Measurements from ENCODE around the gene PVALEF.

PVALEF gene

DNA sequence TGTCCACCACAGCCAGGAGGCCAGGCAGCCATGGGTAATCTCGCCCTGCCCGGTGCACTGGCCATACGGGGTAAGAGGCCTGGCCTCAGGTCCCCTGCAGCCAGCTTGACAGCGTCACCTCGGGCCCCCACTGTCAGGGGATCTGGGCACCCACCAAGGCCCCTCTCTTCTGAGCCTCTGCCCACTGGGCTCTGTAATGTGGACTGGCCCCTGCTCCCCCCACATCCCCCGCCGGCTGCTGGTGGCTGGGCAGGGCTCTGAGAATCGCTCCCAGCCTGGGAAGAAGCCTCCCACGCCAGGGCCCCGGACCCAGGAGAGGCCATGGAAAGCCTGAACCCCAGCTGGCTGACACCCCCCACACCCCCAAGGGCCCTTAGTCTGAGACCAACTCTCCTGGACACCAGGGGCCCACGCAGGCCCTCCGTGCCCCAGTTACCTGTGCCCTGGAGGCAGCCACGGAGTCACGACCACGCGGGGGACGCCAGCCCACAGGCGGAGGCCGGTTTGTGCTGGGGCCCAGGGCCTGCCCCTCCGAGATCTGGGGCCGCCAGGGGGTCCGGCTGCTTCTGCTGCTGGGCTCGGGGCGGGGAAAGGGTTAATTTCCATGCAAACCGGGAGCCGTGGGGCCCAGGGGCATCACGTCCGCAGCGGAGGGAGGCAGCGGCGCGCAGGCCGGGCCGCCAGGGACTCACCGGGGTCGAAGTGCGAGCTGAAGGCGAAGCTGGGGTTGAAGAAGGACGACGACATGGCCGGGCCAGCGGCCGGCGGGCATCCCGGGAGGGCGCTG is at the start of gene PVALEF:
Gene PVALEF (plus strand): TSS at position 262 of the 787 bp plus-strand sequence. CDS start 15,720 bp downstream, outside the sequence.
- DNase-seq (ENCODE audit: low spot score): peak; percentile 69

DNA sequence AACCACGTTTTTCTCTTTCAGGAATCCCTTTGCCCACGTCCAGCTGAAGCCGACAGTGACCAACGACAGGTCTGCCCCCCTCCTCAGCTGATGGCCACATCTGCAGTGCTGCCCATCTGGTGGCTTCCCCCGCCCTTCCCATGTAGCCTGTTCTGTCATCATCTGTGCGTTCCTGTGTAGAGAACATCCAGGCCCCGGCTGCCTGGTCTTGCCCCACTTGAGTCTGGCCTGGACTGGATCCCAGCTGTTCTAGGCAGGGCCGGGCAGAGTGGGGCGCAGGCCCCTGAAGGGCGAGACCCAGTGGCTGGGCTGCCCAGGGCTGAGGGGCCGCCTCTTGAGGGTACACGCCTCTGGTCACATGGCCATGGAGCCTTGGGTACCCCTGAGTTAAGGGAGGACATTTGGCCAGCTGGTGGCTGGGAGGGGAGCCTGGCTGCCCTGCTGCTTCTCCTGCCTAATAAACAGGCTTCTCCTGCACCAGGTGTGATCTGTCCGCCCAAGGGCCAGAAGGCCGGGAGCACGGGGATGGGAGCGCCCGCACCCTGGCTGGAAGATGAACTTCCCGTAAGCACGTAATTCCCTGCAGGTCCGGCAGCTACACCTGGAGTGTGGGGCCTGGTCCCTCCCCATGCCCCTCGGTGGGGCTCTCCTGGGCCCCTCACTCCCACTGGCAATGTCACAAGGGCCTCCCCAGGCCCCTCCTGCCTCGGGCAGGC is 49.4 kb upstream of the PVALEF start:
- DNase-seq (ENCODE audit: low spot score): no peak

DNA sequence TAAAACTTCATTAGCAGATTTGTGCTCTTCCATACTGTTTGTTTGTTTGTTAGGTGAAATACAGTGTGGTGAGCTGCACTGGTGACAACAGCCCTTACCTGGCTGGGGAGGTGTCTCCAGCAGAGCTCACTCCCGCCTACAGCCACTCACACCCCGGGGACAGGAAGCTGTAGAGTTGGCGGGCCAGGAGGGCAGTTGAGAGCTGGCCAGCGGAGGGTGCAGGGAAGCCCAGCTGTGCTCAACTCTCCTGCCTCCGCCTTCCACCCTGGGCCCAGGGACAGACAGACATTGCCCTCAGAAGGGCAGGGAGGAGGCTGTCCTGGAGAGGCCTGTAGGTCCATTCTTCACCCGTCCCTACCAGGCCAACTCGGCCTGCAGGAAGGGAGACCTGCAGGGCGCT is 48.6 kb upstream of the PVALEF start:
- no peak for DNase-seq (ENCODE audit: low spot score)

DNA sequence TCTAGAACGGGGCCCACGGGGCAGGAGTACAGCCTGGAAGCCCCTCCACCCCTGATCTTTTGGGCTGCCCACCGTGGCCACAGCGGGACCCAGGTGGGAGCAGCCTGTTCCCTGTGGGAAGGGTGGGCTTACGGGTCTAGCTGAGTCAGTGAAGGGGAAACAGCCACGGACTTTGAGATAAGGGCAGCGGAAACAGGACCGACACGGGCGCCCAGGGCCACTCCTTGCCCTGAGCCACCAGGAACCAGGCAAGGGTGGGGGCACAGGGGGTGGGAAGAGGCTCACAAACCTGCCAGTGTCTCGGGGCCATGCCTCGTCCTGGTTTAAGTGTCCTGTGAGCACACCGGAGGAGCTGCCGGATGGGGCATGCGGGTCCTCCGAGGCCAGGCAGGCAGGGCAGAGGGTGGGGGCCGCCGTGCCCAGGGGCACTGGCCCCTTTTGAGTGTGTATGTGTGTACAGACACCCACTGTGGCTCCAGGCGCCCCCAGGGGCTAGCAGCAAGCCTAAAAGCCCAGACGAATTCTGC is 47.6 kb upstream of the PVALEF start:
- no peak for DNase-seq (ENCODE audit: low spot score)

DNA sequence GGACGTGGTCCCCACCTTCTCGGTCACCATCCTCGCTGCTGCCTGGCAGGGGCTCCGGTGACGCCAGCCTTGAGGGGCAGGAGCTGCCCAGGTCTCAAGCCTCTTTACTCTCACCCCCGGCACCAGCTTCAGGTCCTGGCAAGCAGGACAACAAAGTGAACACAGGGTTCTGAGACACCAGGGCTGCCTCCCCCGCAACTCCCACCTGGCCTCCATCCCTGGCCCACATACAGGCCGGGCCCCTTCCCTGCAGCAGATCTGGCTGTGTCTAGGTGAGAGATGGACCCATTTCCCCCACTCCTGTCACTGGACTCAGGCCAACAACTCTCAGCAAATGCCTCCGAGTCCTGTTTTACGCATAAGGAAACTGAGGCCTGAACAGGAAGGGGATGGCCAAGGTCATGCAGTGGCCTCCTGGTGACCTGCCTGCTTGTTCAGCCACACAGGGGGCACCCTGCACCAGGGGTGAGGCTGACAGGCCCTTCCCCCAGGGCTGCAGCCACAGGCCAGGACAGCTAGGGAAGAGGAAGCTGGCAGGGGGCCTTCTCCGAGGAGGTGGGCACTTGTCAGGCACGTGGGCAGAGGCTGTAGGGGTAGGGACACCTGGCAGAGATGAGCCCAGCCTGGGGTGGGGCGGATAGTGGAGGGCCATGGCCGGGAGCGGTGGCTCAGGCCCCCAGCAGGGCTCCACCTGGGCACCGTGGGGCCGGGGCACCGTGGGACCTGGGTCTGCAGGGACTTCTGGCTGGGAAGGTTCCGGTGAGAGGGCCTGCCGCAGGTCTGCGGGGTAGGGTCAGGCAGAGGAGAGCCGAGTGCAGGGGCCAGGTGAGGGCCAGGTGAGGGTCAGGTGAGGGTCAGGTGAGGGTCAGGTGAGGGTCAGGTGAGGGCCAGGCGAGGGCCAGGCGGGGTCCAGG is 46.7 kb upstream of the PVALEF start:
- no peak for DNase-seq (ENCODE audit: low spot score)

DNA sequence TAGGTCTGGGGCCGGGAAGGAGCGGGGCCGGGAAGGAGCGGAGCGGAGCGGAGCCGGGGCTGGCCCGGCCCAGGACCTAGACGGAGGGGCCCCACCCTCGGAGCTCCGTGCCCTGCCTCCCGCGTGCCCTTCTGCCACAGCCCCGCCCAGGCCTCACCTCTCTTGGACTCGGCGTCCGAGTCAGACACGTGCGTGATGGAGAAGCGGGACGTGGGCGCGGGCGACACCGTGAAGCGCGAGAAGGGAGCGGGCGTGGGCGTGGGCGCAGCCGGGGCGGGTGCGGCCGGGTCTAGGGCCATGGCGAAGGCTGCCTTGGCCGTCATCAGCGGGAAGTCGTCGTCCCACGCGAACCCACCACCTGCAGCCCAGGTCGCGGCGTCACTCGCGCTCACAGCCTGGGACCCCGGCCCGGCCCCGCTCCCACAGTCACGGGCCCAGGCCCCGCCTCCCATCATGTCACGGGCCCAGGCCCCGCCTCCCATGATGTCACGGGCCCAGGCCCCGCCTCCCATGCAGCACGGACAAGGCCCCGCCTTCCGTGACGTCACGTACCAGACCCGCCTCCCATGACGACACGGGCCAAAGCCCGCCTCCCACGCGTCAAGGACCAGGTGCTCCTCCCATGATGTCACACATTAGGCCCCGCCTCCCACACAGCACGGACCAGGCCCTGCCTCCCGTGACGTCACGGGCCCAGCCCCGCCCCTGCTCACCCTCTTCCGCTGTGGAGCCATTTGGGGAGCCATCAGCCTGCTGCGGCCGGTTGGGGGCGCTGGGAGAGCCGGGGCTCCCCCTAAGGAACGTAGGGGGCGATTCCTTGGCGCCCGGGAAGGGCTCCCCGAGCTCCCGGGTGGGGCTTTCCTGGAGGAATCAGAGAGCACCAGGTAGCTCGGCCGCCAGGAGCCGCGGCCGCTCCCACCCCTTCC is 45.8 kb upstream of the PVALEF start:
- peak; percentile 92 for DNase-seq (ENCODE audit: low spot score)

DNA sequence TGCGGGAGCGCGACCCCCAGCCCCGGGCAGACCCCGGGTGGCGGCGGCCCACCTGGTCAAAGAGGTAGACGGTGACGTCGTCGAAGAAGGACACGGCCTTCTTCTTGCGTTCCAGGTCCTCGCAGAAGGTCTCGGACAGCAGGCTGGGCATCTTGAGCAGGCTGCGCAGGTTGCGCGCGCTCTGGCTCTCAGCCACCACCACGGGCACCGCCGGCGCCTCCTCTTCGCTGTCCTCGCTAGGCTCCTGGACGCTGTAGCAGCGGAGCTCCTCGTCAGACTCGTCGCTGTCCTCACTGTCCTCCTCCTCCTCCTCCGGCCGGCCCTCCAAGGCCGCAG is 45.2 kb upstream of the PVALEF start:
- DNase-seq (ENCODE audit: low spot score): no peak

DNA sequence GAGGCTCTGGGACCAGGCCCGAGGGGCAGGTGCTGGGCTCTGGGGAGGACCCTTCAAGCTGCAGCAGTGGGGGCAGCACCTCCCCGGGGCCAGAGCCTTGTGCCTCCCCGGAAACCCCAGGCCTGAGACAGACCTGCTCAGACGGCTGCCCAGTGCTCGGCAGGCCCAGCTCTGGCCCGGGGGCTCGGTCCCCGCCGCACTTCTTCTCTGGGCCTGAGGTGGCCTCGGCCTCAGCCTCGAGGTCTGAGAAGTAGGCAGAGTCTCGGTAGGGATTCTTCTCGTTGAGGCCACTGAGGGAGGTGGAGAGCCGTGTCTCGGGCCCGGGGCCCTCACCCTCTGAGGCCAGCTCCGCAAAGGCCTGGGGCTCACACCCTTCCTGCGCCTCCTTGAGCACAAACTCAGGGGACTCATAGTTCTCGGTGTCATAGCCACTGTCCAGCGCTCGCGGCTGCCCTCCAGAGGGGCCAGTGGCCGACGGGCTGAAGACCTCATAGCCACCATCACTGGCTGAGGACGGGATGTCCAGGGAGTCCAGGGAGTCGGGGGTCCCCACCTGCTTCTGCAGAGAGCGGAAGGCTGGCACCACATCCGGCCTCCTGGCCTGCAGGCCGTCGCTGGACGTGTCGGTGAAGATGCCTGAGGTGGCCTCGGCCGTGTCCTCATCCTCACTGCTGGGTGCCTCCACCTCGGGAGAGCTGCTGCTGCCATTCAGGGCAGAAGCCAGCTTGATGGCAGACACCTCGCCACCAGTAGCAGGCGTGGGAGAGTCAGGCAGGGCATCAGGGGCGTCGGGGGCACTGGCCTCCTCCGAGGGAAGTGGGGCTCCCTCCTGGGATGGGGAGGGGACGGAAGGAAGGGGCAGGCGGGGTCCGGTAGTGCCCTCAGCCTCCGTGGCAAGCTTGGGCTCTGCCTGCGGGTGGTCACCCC is 44.3 kb upstream of the PVALEF start:
- DNase-seq (ENCODE audit: low spot score): no peak

DNA sequence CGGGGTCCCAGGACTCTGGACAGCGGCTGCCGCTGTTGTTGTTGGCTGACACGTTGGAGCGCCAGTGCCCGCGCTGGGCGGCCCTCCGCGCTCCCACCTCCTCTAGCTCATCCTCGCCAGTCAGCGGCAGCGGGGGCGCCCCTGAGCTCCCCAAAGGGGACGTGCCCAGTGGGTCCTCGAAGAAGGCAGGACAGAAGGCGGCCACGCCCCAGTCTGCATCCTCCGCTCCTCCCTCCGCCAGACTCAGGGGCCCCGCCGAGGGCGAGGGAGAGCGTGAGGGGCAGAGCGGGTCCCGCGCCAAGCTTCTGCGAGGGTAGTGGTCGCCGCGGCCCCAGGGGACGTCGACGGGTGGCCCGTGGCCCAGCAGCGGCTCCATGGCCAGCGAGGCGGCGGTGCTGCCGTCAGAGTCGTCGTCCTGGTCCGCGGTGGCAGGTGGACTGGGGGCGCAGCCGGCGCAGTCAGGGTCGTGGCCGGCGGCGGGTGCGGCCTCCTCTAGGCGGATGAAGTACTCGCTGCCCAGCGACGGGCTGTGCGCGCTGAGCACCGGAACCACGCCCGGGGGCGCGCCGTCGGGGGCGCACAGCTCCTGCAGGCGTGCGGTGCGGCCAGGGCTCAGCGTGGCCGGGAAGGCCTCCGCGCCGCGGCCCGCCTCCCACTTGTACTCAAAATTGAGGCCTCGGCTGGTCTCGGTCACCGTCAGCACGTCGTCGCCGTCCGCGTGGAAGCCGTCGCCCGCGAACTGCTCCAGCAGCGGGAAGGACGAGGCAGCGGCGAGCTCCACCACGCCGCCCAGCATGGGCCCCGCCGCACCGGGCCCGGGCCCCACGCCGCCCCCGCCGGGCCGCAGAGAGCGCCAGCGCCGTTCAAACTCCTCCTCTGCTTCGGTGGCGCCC is 43.2 kb upstream of the PVALEF start:
- no peak for DNase-seq (ENCODE audit: low spot score)

DNA sequence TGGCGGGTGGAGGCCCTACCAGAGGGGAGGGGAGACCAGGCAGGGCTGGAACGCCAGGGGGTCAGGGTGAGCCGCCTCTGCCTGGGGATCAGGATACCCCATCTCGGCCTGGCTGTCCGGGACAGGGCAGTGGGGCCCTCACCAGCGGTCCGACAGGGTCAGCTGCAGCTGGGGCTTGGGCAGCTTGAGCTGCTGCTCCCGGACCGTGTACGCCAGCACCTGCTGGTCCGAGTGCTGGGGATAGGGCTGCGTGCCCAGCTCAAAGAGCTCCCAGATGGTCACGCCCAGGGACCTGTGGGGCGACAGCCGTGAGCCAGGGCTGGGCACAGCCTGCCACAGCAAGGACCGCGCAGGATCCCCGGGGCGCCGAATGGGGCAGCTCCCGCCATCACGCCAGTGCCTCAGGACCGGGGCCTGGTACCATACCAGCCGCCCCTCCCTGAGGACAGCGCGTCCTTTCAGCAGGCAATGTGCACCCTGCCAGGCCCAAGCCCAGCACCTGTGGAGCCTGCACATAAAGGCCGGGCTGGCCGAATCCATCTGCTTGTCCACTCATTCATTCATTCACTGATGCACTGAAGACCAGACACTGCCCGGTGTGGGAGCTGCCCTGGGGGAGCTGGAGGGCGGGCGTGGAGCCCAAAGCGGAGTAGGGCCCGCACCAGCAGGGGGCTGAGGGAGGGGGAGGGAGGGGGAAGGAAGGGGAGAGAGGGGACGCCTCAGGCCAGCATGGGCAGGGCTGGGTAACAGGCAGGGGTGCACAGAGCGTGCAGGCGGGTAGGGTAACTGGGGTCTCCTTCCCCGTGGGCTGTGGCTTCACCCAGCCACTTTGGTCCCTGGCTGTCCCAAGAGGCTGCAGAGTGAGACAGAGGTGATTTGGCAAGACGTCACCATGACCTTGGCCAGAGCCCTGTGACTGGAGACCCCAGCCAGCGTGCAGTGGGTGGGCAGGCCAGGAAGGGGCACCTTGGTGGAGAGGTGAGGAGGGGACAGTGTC is 42.0 kb upstream of the PVALEF start:
- no peak for DNase-seq (ENCODE audit: low spot score)

DNA sequence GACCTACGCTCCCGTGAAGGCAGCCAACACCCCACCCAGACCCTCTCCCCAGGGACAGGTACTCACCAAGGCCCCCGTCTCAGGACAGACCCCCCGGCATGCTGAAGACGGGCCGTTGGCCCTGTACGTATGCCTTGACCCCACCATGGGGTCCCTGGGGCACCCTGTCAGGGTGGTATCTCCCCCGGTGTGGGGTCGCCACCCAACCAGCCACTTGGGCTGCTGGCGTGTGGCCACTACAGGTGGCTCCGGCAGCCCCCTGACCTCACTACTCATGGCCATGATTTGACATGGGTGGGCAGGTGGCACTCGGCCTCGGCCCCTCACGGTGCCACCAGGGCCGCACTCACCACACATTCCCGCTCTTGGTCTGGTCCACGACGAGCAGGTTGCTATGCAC is 40.9 kb upstream of the PVALEF start:
- DNase-seq (ENCODE audit: low spot score): no peak

DNA sequence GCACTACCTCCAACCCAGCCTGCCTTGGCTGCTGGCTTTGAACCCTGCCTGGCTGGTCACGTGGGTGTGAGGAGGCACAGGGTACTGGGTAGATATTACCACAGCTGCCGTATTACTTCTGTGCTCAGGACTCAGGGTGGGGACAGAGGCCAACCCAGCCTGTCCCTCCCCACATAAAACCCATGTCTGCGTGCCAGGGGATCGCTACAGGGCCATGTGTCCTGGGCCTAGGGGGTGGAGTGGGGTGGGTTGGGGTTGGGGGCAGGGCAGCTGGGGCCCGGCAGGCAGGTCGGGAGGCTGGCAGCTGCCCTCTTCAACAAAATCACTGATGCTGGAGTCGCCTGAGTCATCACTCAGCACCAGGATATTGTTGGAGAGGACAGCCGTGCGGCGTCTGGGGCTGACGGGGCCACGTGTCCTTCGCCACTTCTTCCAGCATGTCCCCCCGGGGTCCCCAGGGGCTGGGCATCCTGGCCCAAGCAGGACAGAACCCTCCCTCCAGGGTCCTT is 39.7 kb upstream of the PVALEF start:
- DNase-seq (ENCODE audit: low spot score): no peak

DNA sequence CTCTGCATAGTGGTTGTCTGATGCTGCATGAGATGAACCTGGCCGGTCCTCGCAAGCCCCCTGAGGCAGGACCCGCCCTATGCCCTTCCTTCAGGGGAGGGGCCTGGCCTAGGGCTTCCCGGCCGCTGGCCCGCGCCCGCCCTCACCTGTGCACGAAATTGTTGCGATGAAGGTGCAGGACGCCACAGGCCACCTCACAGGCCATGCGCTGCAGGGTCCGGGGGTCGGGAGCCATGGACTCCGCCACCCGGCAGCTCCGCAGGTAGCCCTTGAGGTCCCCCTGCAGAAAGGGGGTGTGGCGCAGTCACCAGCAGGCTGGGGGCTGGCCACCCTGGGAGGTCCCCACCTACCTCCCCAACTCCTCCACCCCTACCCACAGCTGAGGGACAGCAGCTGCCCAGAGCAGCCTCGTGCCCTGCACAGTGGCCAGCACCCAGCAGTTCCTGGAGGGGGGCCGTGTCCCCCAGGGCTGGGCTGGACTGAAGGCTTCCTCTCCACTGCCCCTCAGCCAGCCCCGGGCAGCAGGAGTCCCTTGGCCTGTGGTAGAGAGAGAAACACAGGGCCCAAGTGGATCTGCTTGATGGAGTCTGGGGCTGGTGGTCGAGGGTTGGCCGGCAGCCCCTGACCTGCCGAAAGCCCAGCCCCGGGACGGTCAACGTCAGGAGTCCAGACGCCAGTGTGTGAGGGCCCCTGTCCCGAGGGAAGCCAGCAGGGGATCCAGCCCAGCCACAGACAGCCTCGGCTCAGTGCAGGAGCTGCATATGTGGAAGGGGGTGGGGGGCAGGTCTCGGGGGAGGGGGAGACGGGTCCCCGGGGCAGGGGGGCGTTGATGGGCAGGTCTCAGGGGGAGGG is 38.8 kb upstream of the PVALEF start:
- DNase-seq (ENCODE audit: low spot score): peak; percentile 84

DNA sequence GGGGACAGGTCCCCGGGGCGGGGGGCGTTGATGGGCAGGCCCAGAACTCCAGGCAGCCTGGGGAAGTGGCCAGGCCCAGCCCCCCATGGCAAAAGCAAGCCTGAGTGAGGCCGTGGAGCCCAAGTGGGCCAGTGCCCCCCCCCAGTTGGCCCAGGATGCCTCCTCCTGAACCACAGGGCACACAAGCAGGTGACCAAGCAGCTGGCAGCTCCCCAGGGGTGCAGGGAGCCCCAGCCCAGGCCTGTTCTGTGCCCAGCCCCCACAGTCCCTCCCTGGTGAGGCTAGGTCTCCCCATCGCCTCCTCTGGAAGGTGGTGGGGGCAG is 38.2 kb upstream of the PVALEF start:
- DNase-seq (ENCODE audit: low spot score): no peak

DNA sequence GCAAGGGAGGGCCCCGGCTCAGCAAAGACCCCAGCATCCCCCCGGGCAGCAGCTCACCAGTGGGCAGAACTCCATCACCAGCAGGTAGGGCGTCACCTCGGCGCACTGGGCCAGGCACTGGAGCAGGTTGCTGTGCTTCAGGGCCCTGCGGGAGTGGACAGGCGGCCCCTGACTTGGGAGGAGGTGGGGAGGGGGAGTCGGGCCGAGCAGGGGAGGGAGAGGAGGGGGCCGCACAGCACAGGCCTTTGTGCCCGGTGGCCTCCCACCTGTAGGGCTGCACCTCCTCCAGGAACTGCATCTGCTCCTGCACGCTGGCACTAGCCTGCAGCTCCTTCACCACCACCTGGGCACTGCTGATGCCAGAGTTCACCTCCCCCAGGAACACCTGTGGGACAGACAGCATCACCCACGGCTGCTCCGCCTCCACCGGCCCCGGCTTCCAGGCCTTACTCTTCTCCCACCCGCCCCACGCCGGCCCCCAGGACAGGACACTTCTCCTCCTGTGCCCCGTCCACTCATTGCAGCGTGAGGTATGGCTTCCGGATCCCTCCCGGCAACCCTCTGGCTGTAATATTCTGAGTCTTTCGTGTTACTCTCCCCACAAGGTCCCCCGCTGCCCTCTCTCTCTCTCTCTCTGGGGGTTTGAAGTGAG is 37.7 kb upstream of the PVALEF start:
- no peak for DNase-seq (ENCODE audit: low spot score)

DNA sequence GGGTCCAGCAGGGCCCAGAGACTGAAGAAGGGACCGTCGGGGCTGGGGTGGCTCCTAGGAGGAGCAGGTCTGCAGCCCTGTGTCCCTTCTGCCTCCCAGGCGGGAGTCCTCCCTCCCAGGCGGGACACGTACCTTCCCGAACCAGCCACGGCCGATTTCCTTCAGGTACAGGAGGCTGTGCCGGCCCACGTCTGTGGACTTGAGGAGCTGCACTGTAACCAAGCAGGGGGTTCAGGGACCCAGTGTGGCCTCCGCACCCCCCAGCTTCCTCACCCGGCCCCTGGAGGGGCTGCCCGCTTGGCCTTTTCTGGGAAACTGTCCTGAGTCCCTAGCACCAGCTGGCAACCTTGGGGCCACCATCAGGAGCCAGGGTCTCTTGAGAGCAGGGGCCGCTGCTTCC is 37.0 kb upstream of the PVALEF start:
- no peak for DNase-seq (ENCODE audit: low spot score)
